GM23338 (cell line): ENCODE results near the gene DSCAML1.

Source experiments
- CTCF ChIP-seq, 2 experiments: fragments of 200-600 bp in 1 of 2; sonication (generic) in 1 of 2; conservative IDR thresholded peaks; 2 replicates each; pipeline versions ENCODE4 v1.5.1 to v1.6.1; 2016 to 2017; ENCODE audit warnings: antibody characterized with exemption in 2 of 2, low read depth in 2 of 2, mild to moderate bottlenecking in 2 of 2, moderate library complexity in 1 of 2
- POLR2AphosphoS5 ChIP-seq: IDR thresholded peaks from 2 replicates; pipeline ENCODE4 v1.6.1; 2016; ENCODE audit warnings: antibody characterized with exemption, low read depth
- REST ChIP-seq: IDR thresholded peaks from one replicate; pipeline ENCODE4 v1.6.1; 2018; ENCODE audit warnings: antibody characterized with exemption; ENCODE audit not compliant: unreplicated experiment

DNA sequence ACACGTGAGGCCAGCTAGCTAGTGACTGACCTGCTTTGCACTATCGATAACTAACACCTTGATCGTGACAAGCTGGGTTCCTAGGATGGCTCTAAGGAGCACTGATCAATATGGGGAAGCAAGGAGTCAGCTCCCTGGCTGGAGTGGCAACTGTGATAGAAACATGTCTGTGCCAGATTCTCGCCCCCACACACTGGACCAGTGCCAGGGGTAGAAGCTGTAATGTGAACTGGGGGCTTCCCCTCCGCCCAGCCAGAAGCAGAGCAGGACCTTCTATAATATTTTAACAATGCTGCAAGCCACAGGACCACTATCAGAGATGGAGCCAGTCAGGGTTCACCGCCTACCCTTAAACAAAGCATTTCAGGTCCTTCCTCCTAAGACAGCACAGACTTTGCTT, 96.5 kb downstream of the DSCAML1 start:
- TF ChIP-seq CTCF (conservative IDR thresholded peaks at IDR 0.05; ENCODE audit: low read depth in 2 of 2) (no peak), REST (no peak), POLR2AphosphoS5 (no peak)
